DND-41 (cell line): ENCODE results near the gene TXNDC2.

ENCODE experiments used
- ATAC-seq: fragments of 200-7000 bp; cut with Tn5 transposase; 3 replicates; pipeline ENCODE4 v1.9.1; 2021; ENCODE audit warnings: low read depth; ENCODE audit not compliant: insufficient read depth
- DNase-seq: peaks from one replicate; pipeline ENCODE4 v3.0.0-alpha.2; 2020
- H2AFZ ChIP-seq: 2 replicates; pipeline ENCODE4 v1.6.0; 2012; ENCODE audit warnings: low read depth, low read length
- H3K27ac ChIP-seq: 2 replicates; pipeline ENCODE4 v1.5.1; 2012; ENCODE audit warnings: low read length, inconsistent platforms
- H3K27me3 ChIP-seq: fragments of 200-600 bp; sonication (generic); 2 replicates; pipeline ENCODE4 v1.6.0; 2012; ENCODE audit warnings: low read length, mild to moderate bottlenecking, inconsistent platforms; ENCODE audit not compliant: insufficient read depth, poor library complexity
- H3K36me3 ChIP-seq: 2 replicates; pipeline ENCODE4 v1.5.1; 2012; ENCODE audit warnings: low read length, inconsistent platforms; ENCODE audit not compliant: insufficient read depth
- H3K4me1 ChIP-seq: 2 replicates; pipeline ENCODE4 v1.5.1; 2012; ENCODE audit warnings: mild to moderate bottlenecking, low read length; ENCODE audit not compliant: insufficient read depth
- H3K4me2 ChIP-seq: 2 replicates; pipeline ENCODE4 v1.6.0; 2012; ENCODE audit warnings: mild to moderate bottlenecking, moderate library complexity, low read length, inconsistent platforms; ENCODE audit not compliant: insufficient read depth
- H3K4me3 ChIP-seq, 2 experiments: fragments of 200-600 bp in 1 of 2; shearing (Covaris generic) in 1 of 2; 2 replicates each; pipeline ENCODE4 v1.5.1; 2012 to 2016; ENCODE audit warnings: inconsistent platforms in 2 of 2, low read length in 2 of 2, mild to moderate bottlenecking in 2 of 2, low read depth in 1 of 2, moderate library complexity in 1 of 2
- H3K79me2 ChIP-seq: 2 replicates; pipeline ENCODE4 v1.6.0; 2012; ENCODE audit warnings: low read length, inconsistent platforms; ENCODE audit not compliant: insufficient read depth
- H3K9ac ChIP-seq: 2 replicates; pipeline ENCODE4 v1.6.0; 2012; ENCODE audit warnings: low read depth, mild to moderate bottlenecking, inconsistent platforms, low read length, moderate library complexity
- H3K9me3 ChIP-seq: 2 replicates; pipeline ENCODE4 v1.5.1; 2012; ENCODE audit warnings: low read length, moderate library complexity, mild to moderate bottlenecking, inconsistent platforms; ENCODE audit not compliant: insufficient read depth, severe bottlenecking
- H4K20me1 ChIP-seq: 2 replicates; pipeline ENCODE4 v1.6.0; 2012; ENCODE audit warnings: low read length; ENCODE audit not compliant: insufficient read depth
- EZH2 ChIP-seq: IDR thresholded peaks from 3 replicates; pipeline ENCODE4 v1.6.1; 2012; ENCODE audit warnings: borderline replicate concordance, low read depth, mild to moderate bottlenecking, moderate library complexity, low read length, inconsistent platforms; ENCODE audit not compliant: severe bottlenecking
- TF ChIP-seq, protein P1 (sequence below): IDR thresholded peaks from 2 replicates; pipeline ENCODE4 v1.5.1; 2012; ENCODE audit warnings: borderline replicate concordance, low read length, moderate library complexity, mild to moderate bottlenecking; ENCODE audit not compliant: poor library complexity, severe bottlenecking; ENCODE audit errors: extremely low read depth

The TXNDC2 gene

GRCh38 chr18:9871244-9871746 is 14.5 kb upstream of the TXNDC2 start:
- Histone ChIP-seq H3K27me3 (no peaks in the 10 kb centered on the region), H3K36me3 (no peaks in the 10 kb centered on the region), H3K9ac (no peak overlapping the region), H3K4me2 (no peak overlapping the region), H3K4me3 (no peak overlapping the region), H2AFZ (no peak overlapping the region), H3K9me3 (peaks cover under 1% of the 10 kb centered on the region), H3K79me2 (no peaks in the 10 kb centered on the region), H3K27ac (no peak overlapping the region), H3K4me1 (peaks cover 6% of the 10 kb centered on the region; the same call in 1 of the 2 replicates), H4K20me1 (no peaks in the 10 kb centered on the region)
- no peak for ATAC-seq
- no peak for TF ChIP-seq EZH2
- TF ChIP-seq, protein P1, sequence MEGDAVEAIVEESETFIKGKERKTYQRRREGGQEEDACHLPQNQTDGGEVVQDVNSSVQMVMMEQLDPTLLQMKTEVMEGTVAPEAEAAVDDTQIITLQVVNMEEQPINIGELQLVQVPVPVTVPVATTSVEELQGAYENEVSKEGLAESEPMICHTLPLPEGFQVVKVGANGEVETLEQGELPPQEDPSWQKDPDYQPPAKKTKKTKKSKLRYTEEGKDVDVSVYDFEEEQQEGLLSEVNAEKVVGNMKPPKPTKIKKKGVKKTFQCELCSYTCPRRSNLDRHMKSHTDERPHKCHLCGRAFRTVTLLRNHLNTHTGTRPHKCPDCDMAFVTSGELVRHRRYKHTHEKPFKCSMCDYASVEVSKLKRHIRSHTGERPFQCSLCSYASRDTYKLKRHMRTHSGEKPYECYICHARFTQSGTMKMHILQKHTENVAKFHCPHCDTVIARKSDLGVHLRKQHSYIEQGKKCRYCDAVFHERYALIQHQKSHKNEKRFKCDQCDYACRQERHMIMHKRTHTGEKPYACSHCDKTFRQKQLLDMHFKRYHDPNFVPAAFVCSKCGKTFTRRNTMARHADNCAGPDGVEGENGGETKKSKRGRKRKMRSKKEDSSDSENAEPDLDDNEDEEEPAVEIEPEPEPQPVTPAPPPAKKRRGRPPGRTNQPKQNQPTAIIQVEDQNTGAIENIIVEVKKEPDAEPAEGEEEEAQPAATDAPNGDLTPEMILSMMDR, result no peak
- no peak for DNase-seq

- peaks cover 6% of the 10 kb centered on the region; the same call in 1 of the 2 replicates for H3K4me1 ChIP-seq
- no peaks in the 10 kb centered on the region for H3K36me3 ChIP-seq
- no peak for ATAC-seq
- no peak overlapping the region for H3K27ac ChIP-seq
- peaks cover 6% of the 10 kb centered on the region for H3K27me3 ChIP-seq
- no peak overlapping the region for H3K4me3 ChIP-seq
- TF ChIP-seq, protein P1, result no peak
- TF ChIP-seq EZH2, result no peak
- no peak overlapping the region for H3K4me2 ChIP-seq
- H3K9ac ChIP-seq, result no peak overlapping the region
- H3K79me2 ChIP-seq, result no peaks in the 10 kb centered on the region
- H4K20me1 ChIP-seq, result no peaks in the 10 kb centered on the region
- no peak overlapping the region for H2AFZ ChIP-seq
- DNase-seq, result no peak
- no peaks in the 10 kb centered on the region for H3K9me3 ChIP-seq
Observed at GRCh38 chr18:9872823-9873222, 12.9 kb upstream of the TXNDC2 start.

GRCh38 chr18:9874728-9875127 is 11.0 kb upstream of the TXNDC2 start:
- peaks cover 6% of the 10 kb centered on the region for H3K27me3 ChIP-seq
- DNase-seq, result no peak
- H3K27ac ChIP-seq, result no peak overlapping the region

More at GRCh38 chr18:9874728-9875127, 11.0 kb upstream of the TXNDC2 start:
- Histone ChIP-seq H3K79me2 (no peaks in the 10 kb centered on the region), H3K36me3 (no peaks in the 10 kb centered on the region), H3K9ac (no peak overlapping the region), H3K4me2 (no peak overlapping the region), H3K9me3 (no peaks in the 10 kb centered on the region), H3K4me1 (no peaks in the 10 kb centered on the region), H2AFZ (no peak overlapping the region), H4K20me1 (no peaks in the 10 kb centered on the region), H3K4me3 (no peak overlapping the region)
- ATAC-seq, result no peak
- no peak for TF ChIP-seq EZH2
- TF ChIP-seq, protein P1, result no peak
